IMR-90 (cell line): Measurements from ENCODE around the gene IL1RAPL1. TPM values are rescaled to one million over a fixed set of nuclear protein-coding genes. Genes with fewer than 3 reads are reported as not detected.

Source experiments
- ATAC-seq: fragments of 200-7000 bp; cut with Tn5 transposase; 2 replicates; pipeline ENCODE4 v1.9.1; 2020; ENCODE audit warnings: low read depth, mild to moderate bottlenecking, moderate library complexity
- BruUV-seq: library from RNA; stranded (reverse); fragments of 400-500 nt; replicated peaks from 2 replicates; lab custom pipeline; 2021; lab: Mats Ljungman, UMichigan
- CTCF ChIA-PET: fragments of 300-600 bp; formaldehyde crosslinking; extraction: SDS; loops from one replicate; lab custom pipeline; 2021; ENCODE audit warnings: antibody characterized with exemption; lab: Yijun Ruan, JAX
- POLR2A ChIA-PET: fragments of 300-600 bp; sonication (Branson Sonifier 250); formaldehyde crosslinking; loops from one replicate; lab custom pipeline; 2022; ENCODE audit warnings: antibody characterized with exemption; ENCODE audit not compliant: unreplicated experiment; lab: Charles Lee
- DNase-seq: peaks from one replicate; pipeline ENCODE4 v3.0.0; 2013
- H2AFZ ChIP-seq: replicated peaks from 2 replicates; pipeline ENCODE3; 2013; ENCODE audit warnings: low read length, mild to moderate bottlenecking; ENCODE audit not compliant: poor library complexity
- H2AK5ac ChIP-seq: 2 replicates; pipeline ENCODE4 v1.6.1; 2013; ENCODE audit warnings: low read depth, low read length, inconsistent platforms
- H2AK9ac ChIP-seq: replicated peaks from 2 replicates; pipeline ENCODE3; 2013; ENCODE audit warnings: mild to moderate bottlenecking, low read depth, low read length, moderate library complexity; ENCODE audit not compliant: poor library complexity
- H2BK120ac ChIP-seq: 2 replicates; pipeline ENCODE4 v1.6.1; 2013; ENCODE audit warnings: low read depth, low read length, inconsistent platforms
- H2BK15ac ChIP-seq: 3 replicates; pipeline ENCODE4 v1.6.1; 2013; ENCODE audit warnings: low read depth, low read length, inconsistent platforms
- H2BK20ac ChIP-seq: 2 replicates; pipeline ENCODE4 v1.6.1; 2013; ENCODE audit warnings: low read depth, mild to moderate bottlenecking, inconsistent platforms, low read length, moderate library complexity
- H2BK5ac ChIP-seq: 2 replicates; pipeline ENCODE4 v1.6.1; 2013; ENCODE audit warnings: mild to moderate bottlenecking, low read depth, low read length, inconsistent platforms; ENCODE audit not compliant: poor library complexity, severe bottlenecking
- H3K14ac ChIP-seq: replicated peaks from 2 replicates; pipeline ENCODE4 v1.6.1; 2013; ENCODE audit warnings: low read depth, low read length, inconsistent platforms
- H3K18ac ChIP-seq: 2 replicates; pipeline ENCODE4 v1.6.1; 2013; ENCODE audit warnings: low read depth, low read length, control low read depth
- H3K23ac ChIP-seq: 2 replicates; pipeline ENCODE4 v1.6.1; 2013; ENCODE audit warnings: low read depth, low read length, inconsistent platforms
- H3K27ac ChIP-seq: 2 replicates; pipeline ENCODE4 v1.5.1; 2013; ENCODE audit warnings: mild to moderate bottlenecking, control low read depth, low read length; ENCODE audit not compliant: insufficient read depth
- H3K27me3 ChIP-seq: 2 replicates; pipeline ENCODE4 v1.6.1; 2013; ENCODE audit warnings: low read length; ENCODE audit not compliant: control insufficient read depth, insufficient read depth
- H3K36me3 ChIP-seq: 2 replicates; pipeline ENCODE4 v1.6.1; 2013; ENCODE audit warnings: low read length, mixed read lengths; ENCODE audit not compliant: control insufficient read depth, insufficient read depth
- H3K4ac ChIP-seq: 2 replicates; pipeline ENCODE4 v1.6.1; 2013; ENCODE audit warnings: low read depth, low read length, inconsistent platforms
- H3K4me1 ChIP-seq: 2 replicates; pipeline ENCODE4 v1.6.1; 2013; ENCODE audit warnings: low read length, mixed read lengths; ENCODE audit not compliant: control insufficient read depth, insufficient read depth
- H3K4me2 ChIP-seq: 2 replicates; pipeline ENCODE4 v1.6.1; 2013; ENCODE audit warnings: low read depth, mild to moderate bottlenecking, control low read depth, low read length, moderate library complexity
- H3K4me3 ChIP-seq: 2 replicates; pipeline ENCODE4 v1.5.1; 2013; ENCODE audit warnings: low read depth, mild to moderate bottlenecking, control low read depth, low read length, moderate library complexity; ENCODE audit not compliant: insufficient read depth
- H3K56ac ChIP-seq: 2 replicates; pipeline ENCODE4 v1.6.1; 2013; ENCODE audit warnings: low read length, inconsistent platforms; ENCODE audit not compliant: insufficient read depth; ENCODE audit errors: extremely low read depth
- H3K79me1 ChIP-seq, 2 experiments: 2 replicates each; pipeline ENCODE4 v1.6.1; 2013; ENCODE audit warnings: low read length in 2 of 2, inconsistent platforms in 1 of 2, low read depth in 1 of 2
- H3K9ac ChIP-seq: 2 replicates; pipeline ENCODE4 v1.6.1; 2013; ENCODE audit warnings: low read depth, low read length, control low read depth
- H3K9me1 ChIP-seq: 2 replicates; pipeline ENCODE4 v1.6.1; 2013; ENCODE audit warnings: low read length, inconsistent platforms; ENCODE audit not compliant: insufficient read depth
- H3K9me3 ChIP-seq: 2 replicates; pipeline ENCODE4 v1.6.1; 2013; ENCODE audit warnings: low read length; ENCODE audit not compliant: control insufficient read depth, insufficient read depth
- H4K20me1 ChIP-seq: 2 replicates; pipeline ENCODE4 v1.6.1; 2013; ENCODE audit warnings: low read length, inconsistent platforms; ENCODE audit not compliant: insufficient read depth
- H4K5ac ChIP-seq: 2 replicates; pipeline ENCODE4 v1.6.1; 2013; ENCODE audit warnings: mild to moderate bottlenecking, low read depth, low read length, control low read depth
- H4K8ac ChIP-seq, 2 experiments: 2 replicates each; pipeline ENCODE4 v1.6.1; 2013; ENCODE audit warnings: low read depth in 2 of 2, low read length in 2 of 2, control low read depth in 1 of 2, inconsistent platforms in 1 of 2
- H4K91ac ChIP-seq: 2 replicates; pipeline ENCODE4 v1.6.1; 2013; ENCODE audit warnings: low read depth, low read length, inconsistent platforms; ENCODE audit not compliant: insufficient read depth
- CEBPB ChIP-seq: IDR thresholded peaks from 2 replicates; pipeline ENCODE4 v1.6.1; 2012; ENCODE audit warnings: low read depth, low read length, improper control_type of control experiment
- FOS ChIP-seq: fragments of 150-350 bp; IDR thresholded peaks from 2 replicates; pipeline ENCODE4 v1.6.1; 2016; ENCODE audit warnings: low read depth, low read length
- MXI1 ChIP-seq: IDR thresholded peaks from 2 replicates; pipeline ENCODE4 v1.6.1; 2012; ENCODE audit warnings: low read depth, mild to moderate bottlenecking, low read length, moderate library complexity, borderline replicate concordance
- RAD21 ChIP-seq: IDR thresholded peaks from 2 replicates; pipeline ENCODE4 v1.6.1; 2012; ENCODE audit warnings: low read length, improper control_type of control experiment
- WGBS, 2 experiments: methylation state at CpG; one replicate each; pipeline versions ENCODE4 v1.1.5 to v1.1.7; 2013; ENCODE audit warnings: missing lambda C conversion rate in 2 of 2; ENCODE audit not compliant: insufficient read length in 1 of 2; ENCODE audit errors: extremely low coverage in 2 of 2; 5-methylcytosine and 5-hydroxymethylcytosine counted together
- dilution Hi-C: fragments of 300-500 bp; cut with HindIII; formaldehyde crosslinking; loops from one replicate; pipeline ENCODE4 v1.14.3; 2018; ENCODE audit warnings: low sequenced_read_pairs; ENCODE audit not compliant: unreplicated experiment
- in situ Hi-C: fragments of 300-500 bp; cut with MboI; formaldehyde crosslinking; loops from 3 replicates; pipeline ENCODE4 v1.14.3; 2019; ENCODE audit warnings: low sequenced_read_pairs, inconsistent platforms, mixed read lengths
- intact Hi-C: fragments of 100-400 bp; cut with micrococcal nuclease; formaldehyde crosslinking; loops from 2 replicates; pipeline ENCODE4 v1.10.0; 2022
- polyA plus RNA-seq, 3 experiments: library from polyadenylated mRNA; depleted of rRNA; stranded (reverse); fragments of >200 nt; gene quantifications; 2 replicates each; pipeline ENCODE4 v1.2.3, GENCODE V29; 2012; ENCODE audit warnings: low replicate concordance in 1 of 3
- total RNA-seq: library from RNA; depleted of rRNA; stranded (reverse); fragments of >200 nt; gene quantifications from 2 replicates; pipeline ENCODE4 v1.2.3, GENCODE V29; 2012
- TF ChIP-seq, protein P1 (sequence below): conservative IDR thresholded peaks from 2 replicates; pipeline ENCODE4 v1.5.1; 2012; ENCODE audit warnings: mild to moderate bottlenecking, low read depth, low read length, improper control_type of control experiment

Gene IL1RAPL1
- total and polyA plus RNA-seq, 2 of the 4 experiments (the other 2 are of a cell fraction), result 1.5 to 9.0 TPM

DNA sequence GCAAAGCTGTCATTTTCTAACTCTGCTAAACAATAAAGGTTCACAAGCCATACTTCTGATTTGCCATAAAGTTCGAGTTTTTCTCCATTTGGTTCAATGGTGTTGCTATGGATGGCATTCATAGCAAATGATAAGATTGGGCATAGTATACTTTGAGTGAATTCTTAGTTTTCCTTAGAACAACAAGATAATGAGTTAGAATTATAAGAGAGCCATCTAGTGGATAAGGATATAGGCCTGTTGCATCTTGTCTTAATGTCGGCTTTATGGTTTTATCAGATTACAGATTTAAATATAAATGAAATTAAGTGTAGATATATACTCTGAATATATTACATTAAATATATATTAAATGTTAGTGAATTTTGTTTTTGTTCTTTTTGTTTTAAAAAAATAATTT, 644.6 kb downstream of the IL1RAPL1 start:
- no peak overlapping the region for H3K27ac ChIP-seq
- no CpG with 5 or more reads among the region's 2 CpGs for WGBS, 2 experiments
- ATAC-seq, result peak; percentile 71; the same call in 1 of the 2 replicates
- H2BK15ac ChIP-seq, result no peak overlapping the region; the same call in 2 of the 3 replicates
- H3K9me1 ChIP-seq, result no peaks in the 10 kb centered on the region; the same call in 1 of the 2 replicates
- H4K20me1 ChIP-seq, result no peaks in the 10 kb centered on the region
- no peak overlapping the region for H4K8ac ChIP-seq
- no peak overlapping the region for H2AFZ ChIP-seq
- H3K23ac ChIP-seq, result no peak overlapping the region
- H3K79me1 ChIP-seq, result no peaks in the 10 kb centered on the region
- no peak overlapping the region for H2BK120ac ChIP-seq
- H3K27me3 ChIP-seq, result no peaks in the 10 kb centered on the region
- H3K9me3 ChIP-seq, result no peaks in the 10 kb centered on the region
- CTCF ChIA-PET, result no interaction called here
- no peak overlapping the region for H3K4me2 ChIP-seq
- H2AK9ac ChIP-seq, result no peak overlapping the region
- H4K5ac ChIP-seq, result no peak overlapping the region
- dilution Hi-C loops, result no loop called here
- H3K36me3 ChIP-seq, result no peaks in the 10 kb centered on the region
- intact Hi-C loops, result loop anchor here (5.0 kb wide), 1 partner anchor 644 kb away; the partner anchor contains the start of gene IL1RAPL1
- H2BK5ac ChIP-seq, result no peak overlapping the region
- H4K91ac ChIP-seq, result no peak overlapping the region
- POLR2A ChIA-PET, result no interaction called here
- H3K56ac ChIP-seq, result no peak overlapping the region; the same call in 1 of the 2 replicates
- H3K14ac ChIP-seq, result no peak overlapping the region
- H3K9ac ChIP-seq, result no peak overlapping the region
- H3K4me1 ChIP-seq, result no peaks in the 10 kb centered on the region
- in situ Hi-C loops, result no loop called here
- no TSS peak for BruUV-seq
- H2AK5ac ChIP-seq, result no peak overlapping the region
- peak overlapping the region; percentile 49; the same call in 1 of the 2 replicates for H2BK20ac ChIP-seq
- TF ChIP-seq, protein P1, sequence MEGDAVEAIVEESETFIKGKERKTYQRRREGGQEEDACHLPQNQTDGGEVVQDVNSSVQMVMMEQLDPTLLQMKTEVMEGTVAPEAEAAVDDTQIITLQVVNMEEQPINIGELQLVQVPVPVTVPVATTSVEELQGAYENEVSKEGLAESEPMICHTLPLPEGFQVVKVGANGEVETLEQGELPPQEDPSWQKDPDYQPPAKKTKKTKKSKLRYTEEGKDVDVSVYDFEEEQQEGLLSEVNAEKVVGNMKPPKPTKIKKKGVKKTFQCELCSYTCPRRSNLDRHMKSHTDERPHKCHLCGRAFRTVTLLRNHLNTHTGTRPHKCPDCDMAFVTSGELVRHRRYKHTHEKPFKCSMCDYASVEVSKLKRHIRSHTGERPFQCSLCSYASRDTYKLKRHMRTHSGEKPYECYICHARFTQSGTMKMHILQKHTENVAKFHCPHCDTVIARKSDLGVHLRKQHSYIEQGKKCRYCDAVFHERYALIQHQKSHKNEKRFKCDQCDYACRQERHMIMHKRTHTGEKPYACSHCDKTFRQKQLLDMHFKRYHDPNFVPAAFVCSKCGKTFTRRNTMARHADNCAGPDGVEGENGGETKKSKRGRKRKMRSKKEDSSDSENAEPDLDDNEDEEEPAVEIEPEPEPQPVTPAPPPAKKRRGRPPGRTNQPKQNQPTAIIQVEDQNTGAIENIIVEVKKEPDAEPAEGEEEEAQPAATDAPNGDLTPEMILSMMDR, result peak; percentile 46
- TF ChIP-seq FOS (no peak), RAD21 (peak; percentile 42), MXI1 (no peak), CEBPB (no peak)
- no peak overlapping the region for H3K18ac ChIP-seq
- peak; percentile 6 for DNase-seq
- no peak overlapping the region for H3K4ac ChIP-seq
- H3K4me3 ChIP-seq, result no peak overlapping the region
